Breast epithelium (tissue), 4 donors: ENCODE data around the gene ATG16L2. TPM values are rescaled to one million over a fixed set of nuclear protein-coding genes. Genes with fewer than 3 reads are reported as not detected.

Source experiments
- DNase-seq, 2 donors: peaks; one replicate each; pipeline ENCODE4 v3.0.0-alpha.2; 2019; ENCODE audit warnings: low spot score in 2 of 2
- H3K27ac ChIP-seq, 2 donors: fragments of 200-600 bp; sonication (generic) in 1 of 2; one replicate each; pipeline ENCODE4 v1.5.1; 2016 to 2019; ENCODE audit warnings: mild to moderate bottlenecking in 1 of 2
- H3K27me3 ChIP-seq, 2 donors: fragments of 200-600 bp; sonication (generic) in 1 of 2; one replicate each; pipeline versions ENCODE4 v1.5.1 to v1.6.0; 2017 to 2019; ENCODE audit warnings: control low read depth in 1 of 2, mild to moderate bottlenecking in 1 of 2
- H3K36me3 ChIP-seq: fragments of 200-600 bp; one replicate; pipeline ENCODE4 v1.5.1; 2019
- H3K4me1 ChIP-seq, 2 donors: fragments of 200-600 bp; sonication (generic); one replicate each; pipeline ENCODE4 v1.5.1; 2016 to 2019; ENCODE audit warnings: control low read depth in 1 of 2
- H3K4me3 ChIP-seq, 3 donors: fragments of 200-600 bp; sonication (generic); 1 replicate in 2 of 3; 2 replicates in 1 of 3; pipeline ENCODE4 v1.5.1; 2016 to 2019; ENCODE audit warnings: mild to moderate bottlenecking in 3 of 3, moderate library complexity in 2 of 3
- H3K9me3 ChIP-seq, 2 donors: fragments of 200-600 bp; sonication (generic) in 1 of 2; one replicate each; pipeline ENCODE4 v1.5.1; 2016 to 2019; ENCODE audit warnings: control low read depth in 1 of 2
- POLR2A ChIP-seq: fragments of 450-650 bp; IDR thresholded peaks from one replicate; pipeline ENCODE4 v1.6.1; 2016; ENCODE audit warnings: antibody characterized with exemption, mild to moderate bottlenecking, moderate library complexity
- POLR2AphosphoS5 ChIP-seq, 3 donors: sonication (generic); formaldehyde crosslinking; IDR thresholded peaks; one replicate each; pipeline ENCODE4 v1.6.1; 2017; ENCODE audit warnings: antibody characterized with exemption in 3 of 3
- intact Hi-C: fragments of 100-400 bp; cut with DNase I; formaldehyde crosslinking; loops from one replicate; pipeline ENCODE4 v1.15.1; 2023; ENCODE audit warnings: low total_unique reads
- total RNA-seq, 3 donors: library from RNA; depleted of rRNA; stranded (reverse); fragments of >200 nt; gene quantifications; one replicate each; pipeline ENCODE4 v1.1.0, GENCODE V29; 2016
- TF ChIP-seq, protein P1 (sequence below), 3 donors: fragments of 450-650 bp; IDR thresholded peaks; one replicate each; pipeline ENCODE4 v1.5.1; 2016 to 2017; ENCODE audit warnings: antibody characterized with exemption in 3 of 3, mild to moderate bottlenecking in 3 of 3, moderate library complexity in 3 of 3

Gene ATG16L2
- total RNA-seq, 3 donors from 2014 or later, result 18.7 to 39.2 (median 28.2) TPM

DNA sequence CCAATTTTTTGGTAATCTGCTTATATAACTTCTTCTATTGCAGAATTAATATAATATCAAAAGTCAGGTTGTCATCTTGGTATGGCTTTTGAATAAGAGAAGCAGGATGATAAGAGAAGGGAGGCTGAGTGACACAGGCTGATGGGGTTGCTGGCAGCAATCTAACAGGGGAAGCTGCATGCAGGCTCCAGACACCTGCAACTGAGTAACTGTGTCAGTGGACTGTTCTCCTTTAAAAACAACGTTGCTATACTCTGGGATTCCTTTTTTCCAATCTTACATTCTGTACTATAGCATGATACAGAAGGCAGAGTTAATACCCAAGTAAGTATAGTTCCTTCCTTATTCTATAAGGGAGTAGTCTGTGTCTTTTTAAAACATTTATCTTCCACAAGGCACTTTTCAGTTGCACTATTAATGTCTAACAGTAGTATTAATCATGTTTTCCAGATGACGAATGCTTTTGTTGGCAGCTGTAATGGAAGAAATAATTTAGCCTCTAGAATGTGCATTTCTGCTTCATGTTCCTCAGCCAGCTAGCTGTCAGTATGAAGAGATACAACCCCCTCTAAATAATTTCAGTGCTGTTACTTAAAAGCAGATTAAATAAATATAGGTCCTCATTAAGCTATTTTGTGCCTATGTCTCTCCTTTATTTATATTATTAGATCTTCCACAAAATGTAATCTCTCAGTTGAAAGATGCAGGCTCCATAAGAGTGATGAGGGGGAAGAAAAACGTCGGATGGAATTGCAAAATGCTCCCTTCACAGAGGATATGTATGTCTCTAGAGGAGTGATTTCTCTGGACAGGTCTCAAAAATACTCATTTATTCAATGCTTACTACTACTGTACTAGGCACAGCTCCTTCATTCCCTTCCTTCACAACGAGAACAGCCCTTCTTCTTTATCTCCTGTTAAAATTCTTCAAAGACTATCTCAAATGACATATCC, 50.8 kb downstream of the ATG16L2 start:
- TF ChIP-seq POLR2A (no peak), POLR2AphosphoS5 (IDR thresholded peaks at IDR 0.05) (no peak)
- TF ChIP-seq, protein P1, sequence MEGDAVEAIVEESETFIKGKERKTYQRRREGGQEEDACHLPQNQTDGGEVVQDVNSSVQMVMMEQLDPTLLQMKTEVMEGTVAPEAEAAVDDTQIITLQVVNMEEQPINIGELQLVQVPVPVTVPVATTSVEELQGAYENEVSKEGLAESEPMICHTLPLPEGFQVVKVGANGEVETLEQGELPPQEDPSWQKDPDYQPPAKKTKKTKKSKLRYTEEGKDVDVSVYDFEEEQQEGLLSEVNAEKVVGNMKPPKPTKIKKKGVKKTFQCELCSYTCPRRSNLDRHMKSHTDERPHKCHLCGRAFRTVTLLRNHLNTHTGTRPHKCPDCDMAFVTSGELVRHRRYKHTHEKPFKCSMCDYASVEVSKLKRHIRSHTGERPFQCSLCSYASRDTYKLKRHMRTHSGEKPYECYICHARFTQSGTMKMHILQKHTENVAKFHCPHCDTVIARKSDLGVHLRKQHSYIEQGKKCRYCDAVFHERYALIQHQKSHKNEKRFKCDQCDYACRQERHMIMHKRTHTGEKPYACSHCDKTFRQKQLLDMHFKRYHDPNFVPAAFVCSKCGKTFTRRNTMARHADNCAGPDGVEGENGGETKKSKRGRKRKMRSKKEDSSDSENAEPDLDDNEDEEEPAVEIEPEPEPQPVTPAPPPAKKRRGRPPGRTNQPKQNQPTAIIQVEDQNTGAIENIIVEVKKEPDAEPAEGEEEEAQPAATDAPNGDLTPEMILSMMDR (IDR thresholded peaks at IDR 0.05), result no peak
- no peaks in the 10 kb centered on the region for H3K4me1 ChIP-seq
- intact Hi-C loops, result no loop called here
- DNase-seq, result no peak
- H3K9me3 ChIP-seq, result no peaks in the 10 kb centered on the region
- no peaks in the 10 kb centered on the region for H3K27me3 ChIP-seq
- H3K27ac ChIP-seq, result no peak overlapping the region
- H3K4me3 ChIP-seq, result no peak overlapping the region
- no peaks in the 10 kb centered on the region for H3K36me3 ChIP-seq

GRCh38 chr11:72867970-72868369, 53.8 kb downstream of the ATG16L2 start:
- Histone ChIP-seq H3K27me3 (no peaks in the 10 kb centered on the region), H3K4me3 (no peak overlapping the region), H3K9me3 (no peaks in the 10 kb centered on the region), H3K36me3 (no peaks in the 10 kb centered on the region), H3K27ac (no peak overlapping the region), H3K4me1 (no peaks in the 10 kb centered on the region)
- intact Hi-C loops, result no loop called here
- TF ChIP-seq POLR2A (no peak), POLR2AphosphoS5 (IDR thresholded peaks at IDR 0.05) (no peak)
- TF ChIP-seq, protein P1 (IDR thresholded peaks at IDR 0.05), result no peak
- DNase-seq, result no peak

- DNase-seq, result no peak
- no peak overlapping the region for H3K27ac ChIP-seq
- no peaks in the 10 kb centered on the region for H3K9me3 ChIP-seq
- no peak overlapping the region for H3K4me3 ChIP-seq
- H3K4me1 ChIP-seq, result no peaks in the 10 kb centered on the region
- intact Hi-C loops, result no loop called here
- H3K36me3 ChIP-seq, result no peaks in the 10 kb centered on the region
- no peak for TF ChIP-seq POLR2AphosphoS5 (IDR thresholded peaks at IDR 0.05)
- no peak for TF ChIP-seq POLR2A
- TF ChIP-seq, protein P1 (IDR thresholded peaks at IDR 0.05), result no peak
- H3K27me3 ChIP-seq, result no peaks in the 10 kb centered on the region
Measured at GRCh38 chr11:72869831-72870230, 55.6 kb downstream of the ATG16L2 start.

GRCh38 chr11:72871119-72871518, 56.9 kb downstream of the ATG16L2 start:
- Histone ChIP-seq H3K27me3 (no peaks in the 10 kb centered on the region), H3K27ac (no peak overlapping the region), H3K36me3 (no peaks in the 10 kb centered on the region), H3K4me1 (no peaks in the 10 kb centered on the region), H3K4me3 (no peak overlapping the region), H3K9me3 (no peaks in the 10 kb centered on the region)
- intact Hi-C loops, result no loop called here
- no peak for DNase-seq
- TF ChIP-seq POLR2AphosphoS5 (IDR thresholded peaks at IDR 0.05) (no peak), POLR2A (no peak)
- TF ChIP-seq, protein P1 (IDR thresholded peaks at IDR 0.05), result no peak

DNA sequence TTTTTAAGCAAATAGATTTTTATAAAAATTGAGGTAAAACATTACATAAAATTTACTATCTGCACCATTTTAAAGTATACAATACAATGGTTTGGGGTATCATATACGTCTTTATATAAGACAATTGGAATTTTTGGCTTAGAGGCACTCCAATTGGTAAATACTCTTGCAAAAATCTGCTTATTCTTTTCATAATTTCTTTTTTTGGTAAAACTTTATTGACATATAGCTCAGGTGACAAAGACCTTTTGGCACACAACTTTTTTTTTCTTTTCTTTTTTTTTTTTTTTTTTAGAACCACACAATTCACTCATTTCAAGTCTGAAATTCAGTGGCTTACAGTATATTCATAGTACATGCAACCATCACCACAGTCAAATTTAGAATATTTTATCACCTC, 57.8 kb downstream of the ATG16L2 start:
- DNase-seq, result no peak
- TF ChIP-seq POLR2AphosphoS5 (IDR thresholded peaks at IDR 0.05) (no peak), POLR2A (no peak)
- TF ChIP-seq, protein P1 (IDR thresholded peaks at IDR 0.05), result no peak
- Histone ChIP-seq H3K27me3 (no peaks in the 10 kb centered on the region), H3K4me3 (no peak overlapping the region), H3K4me1 (no peaks in the 10 kb centered on the region), H3K36me3 (no peaks in the 10 kb centered on the region), H3K9me3 (no peaks in the 10 kb centered on the region), H3K27ac (no peak overlapping the region)
- intact Hi-C loops, result no loop called here
